Right lobe of liver (tissue), 6 donors: ENCODE results near the gene CREB5. TPM values are rescaled to one million over a fixed set of nuclear protein-coding genes. Genes with fewer than 3 reads are reported as not detected.

ENCODE experiments used
- ATAC-seq, 4 donors: fragments of 200-7000 bp; cut with Tn5 transposase; one replicate each; pipeline ENCODE4 v1.9.1; 2020; ENCODE audit warnings: mild to moderate bottlenecking in 4 of 4, moderate library complexity in 4 of 4
- DNase-seq, 3 donors: peaks; one replicate each; pipeline ENCODE4 v3.0.0-alpha.2; 2020
- H3K27ac ChIP-seq, 3 donors: fragments of 200-600 bp; one replicate each; pipeline ENCODE4 v1.8.0; 2022
- H3K27me3 ChIP-seq, 2 donors: fragments of 200-600 bp; one replicate each; pipeline ENCODE4 v1.8.0; 2022
- H3K36me3 ChIP-seq, 4 donors: fragments of 200-600 bp; sonication (generic) in 1 of 4; one replicate each; pipeline versions ENCODE4 v1.5.1 to v1.8.0; 2017 to 2022; ENCODE audit warnings: control low read depth in 1 of 4
- H3K4me1 ChIP-seq, 4 donors: fragments of 200-600 bp; sonication (generic) in 1 of 4; one replicate each; pipeline versions ENCODE4 v1.5.1 to v1.8.0; 2017 to 2022; ENCODE audit warnings: control low read depth in 1 of 4
- H3K4me3 ChIP-seq, 3 donors: fragments of 200-600 bp; one replicate each; pipeline ENCODE4 v1.8.0; 2022
- H3K9me3 ChIP-seq, 4 donors: fragments of 200-600 bp; sonication (generic) in 1 of 4; one replicate each; pipeline versions ENCODE4 v1.5.1 to v1.8.0; 2017 to 2022; ENCODE audit warnings: control low read depth in 1 of 4
- CTCF ChIP-seq, 4 donors: fragments of 200-600 bp in 3 of 4; fragments of 450-650 bp in 1 of 4; IDR thresholded peaks; one replicate each; pipeline versions ENCODE4 v1.5.1 to v1.8.0; 2016 to 2022; ENCODE audit warnings: antibody characterized with exemption in 4 of 4, mild to moderate bottlenecking in 2 of 4
- POLR2A ChIP-seq: fragments of 450-650 bp; IDR thresholded peaks from one replicate; pipeline ENCODE4 v1.6.1; 2017; ENCODE audit warnings: antibody characterized with exemption, mild to moderate bottlenecking
- WGBS: methylation state at CpG from one replicate; pipeline ENCODE4 v1.1.6; 2018; ENCODE audit warnings: low coverage, low lambda C conversion rate; ENCODE audit not compliant: insufficient coverage; ENCODE audit errors: missing lambda C conversion rate; 5-methylcytosine and 5-hydroxymethylcytosine counted together
- intact Hi-C, 2 donors: fragments of 100-400 bp; cut with DNase I; formaldehyde crosslinking; loops; one replicate each; pipeline versions ENCODE4 v1.11.2 to v1.14.1; 2022
- total RNA-seq, 6 experiments: library from RNA; depleted of rRNA in 2 of 6; stranded (reverse); fragments of >200 nt in 2 of 6; fragmentation: NEBNext Ultra II Directional in 3 of 6; extraction: Animal tissue kit (Norgen Biotek cat#: 25700) in 3 of 6; gene quantifications; one replicate each; pipeline versions ENCODE4 v1.1.0 to v1.2.4, GENCODE V29; 2016 to 2023
- donor health status: DM: no; HTN: yes; CAD: no.
- donor health status: DM: no; HTN: no; CAD: no.
- donor health status: DM: no; HTN: no; CAD: no.
- donor health status: DM: no; HTN: yes; CAD: no.
- donor health status: DM: no; HTN: yes; CAD: no.

CREB5 gene
- total RNA-seq, 6 experiments from 2014 or later = 0.48 to 6.3 (median 1.4) TPM

GRCh38 chr7:28505867-28506266, 93.5 kb downstream of the CREB5 start:
- intact Hi-C loops = no loop called here
- no peak for TF ChIP-seq POLR2A
- no peak for TF ChIP-seq CTCF (IDR thresholded peaks at IDR 0.05)
- DNase-seq = no peak
- Histone ChIP-seq H3K4me3 (no peak overlapping the region), H3K36me3 (no peaks in the 10 kb centered on the region), H3K27me3 (peaks cover 0 to 4% of the 10 kb centered on the region in 2 donors), H3K27ac (no peak overlapping the region), H3K4me1 (no peaks in the 10 kb centered on the region), H3K9me3 (no peaks in the 10 kb centered on the region)
- 46% methylated on average over 3 of the region's 3 CpGs for WGBS
- no peak for ATAC-seq

GRCh38 chr7:28507525-28508282, 95.4 kb downstream of the CREB5 start:
- DNase-seq (no peak), ATAC-seq (no peak)
- Histone ChIP-seq H3K4me3 (no peak overlapping the region), H3K9me3 (no peaks in the 10 kb centered on the region), H3K27me3 (peaks cover 0 to 4% of the 10 kb centered on the region in 2 donors), H3K36me3 (no peaks in the 10 kb centered on the region), H3K4me1 (no peaks in the 10 kb centered on the region), H3K27ac (no peak overlapping the region)
- no peak for TF ChIP-seq POLR2A
- no peak for TF ChIP-seq CTCF (IDR thresholded peaks at IDR 0.05)
- 70% methylated on average over 11 of the region's 11 CpGs for WGBS
- intact Hi-C loops = no loop called here

- Histone ChIP-seq H3K4me1 (no peaks in the 10 kb centered on the region), H3K36me3 (no peaks in the 10 kb centered on the region), H3K4me3 (no peak overlapping the region), H3K9me3 (no peaks in the 10 kb centered on the region), H3K27ac (no peak overlapping the region), H3K27me3 (peaks cover 0 to 4% of the 10 kb centered on the region in 2 donors)
- WGBS = 40% methylated on average over 12 of the region's 12 CpGs
- no peak for TF ChIP-seq POLR2A
- TF ChIP-seq CTCF (IDR thresholded peaks at IDR 0.05) = no peak
- ATAC-seq (peak in 3 of 4 donors; percentile 17 to 59 (median 48)), DNase-seq (peak in 1 of 3 donors; percentile 22)
- intact Hi-C loops = no loop called here
Observed at GRCh38 chr7:28509251-28510025, 97.1 kb downstream of the CREB5 start.

DNA sequence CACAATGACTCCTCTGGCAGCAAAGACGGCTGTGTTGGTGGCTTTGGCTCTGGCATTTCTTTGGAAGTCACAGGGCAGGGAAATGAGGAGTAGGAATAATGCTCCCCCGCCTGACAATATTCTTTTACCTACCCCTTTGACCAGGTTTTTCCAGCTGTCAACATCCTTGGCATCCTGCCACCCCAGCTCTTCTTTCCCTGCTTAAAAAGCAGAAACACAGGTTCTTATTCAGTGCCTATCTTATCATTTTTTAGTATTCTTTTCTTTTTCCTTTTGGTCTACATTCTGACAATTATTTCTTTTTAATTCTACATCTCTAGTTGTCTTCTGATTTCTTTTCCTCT, 97.7 kb downstream of the CREB5 start:
- no peak for ATAC-seq
- no peak for TF ChIP-seq CTCF (IDR thresholded peaks at IDR 0.05)
- TF ChIP-seq POLR2A = no peak
- 58% methylated on average over 2 of the region's 2 CpGs for WGBS
- no peak overlapping the region for H3K4me3 ChIP-seq
- no peak for DNase-seq
- H3K9me3 ChIP-seq = no peaks in the 10 kb centered on the region
- intact Hi-C loops = no loop called here
- no peak overlapping the region for H3K27ac ChIP-seq
- no peaks in the 10 kb centered on the region for H3K36me3 ChIP-seq
- no peaks in the 10 kb centered on the region for H3K4me1 ChIP-seq
- H3K27me3 ChIP-seq = peaks cover 0 to 4% of the 10 kb centered on the region in 2 donors
